GM21619 (cell line): Measurements from ENCODE around the gene IRAK1.

Experiments used
- ATAC-seq: cut with Tn5 transposase; IDR thresholded peaks from one replicate; pipeline ENCODE4 v1.9.1; 2021; ENCODE audit not compliant: unreplicated experiment

IRAK1 gene

GRCh38 chrX:154019633-154020528 lies at the start of gene IRAK1:
TSS of gene IRAK1 (minus strand) at chrX:154019902. CDS start at chrX:154019812, 90 bp downstream.
- ATAC-seq, result peak; percentile 61

- ATAC-seq, result no peak
These were observed 48.9 kb upstream of the IRAK1 start for GRCh38 chrX:154068560-154068959.

- ATAC-seq, result no peak
These were observed 45.1 kb upstream of the IRAK1 start for GRCh38 chrX:154064637-154065435.

GRCh38 chrX:154063234-154063633 lies 43.5 kb upstream of the IRAK1 start:
- ATAC-seq, result no peak

GRCh38 chrX:154061801-154062200 lies 42.1 kb upstream of the IRAK1 start:
- no peak for ATAC-seq

GRCh38 chrX:154059729-154060245 lies 40.1 kb upstream of the IRAK1 start:
- ATAC-seq, result no peak

GRCh38 chrX:154059231-154059630 lies 39.5 kb upstream of the IRAK1 start:
- no peak for ATAC-seq

GRCh38 chrX:154058214-154058997 lies 38.7 kb upstream of the IRAK1 start:
- ATAC-seq, result no peak

GRCh38 chrX:154057791-154058190 lies 38.1 kb upstream of the IRAK1 start:
- no peak for ATAC-seq

- no peak for ATAC-seq
These were observed 37.1 kb upstream of the IRAK1 start for GRCh38 chrX:154056770-154057241.

- ATAC-seq, result no peak
These were observed 31.6 kb upstream of the IRAK1 start for GRCh38 chrX:154051201-154051810.

- no peak for ATAC-seq
These were observed 30.4 kb upstream of the IRAK1 start for GRCh38 chrX:154050113-154050495.

GRCh38 chrX:154049209-154050112 lies 29.8 kb upstream of the IRAK1 start:
- ATAC-seq, result no peak

- ATAC-seq, result no peak
These were observed 28.7 kb upstream of the IRAK1 start for GRCh38 chrX:154048398-154048797.

GRCh38 chrX:154046940-154047610 lies 27.4 kb upstream of the IRAK1 start:
- no peak for ATAC-seq

GRCh38 chrX:154046031-154046781 lies 26.5 kb upstream of the IRAK1 start:
- ATAC-seq, result no peak

GRCh38 chrX:154044091-154044490 lies 24.4 kb upstream of the IRAK1 start:
- ATAC-seq, result no peak
